ENCODE measurements around the gene EDRF1. TPM values are rescaled to one million over a fixed set of nuclear protein-coding genes. Genes with fewer than 3 reads are reported as not detected.

The EDRF1 gene
- total RNA-seq, 1 donor from 2014 or later, result 23.2 TPM

DNA sequence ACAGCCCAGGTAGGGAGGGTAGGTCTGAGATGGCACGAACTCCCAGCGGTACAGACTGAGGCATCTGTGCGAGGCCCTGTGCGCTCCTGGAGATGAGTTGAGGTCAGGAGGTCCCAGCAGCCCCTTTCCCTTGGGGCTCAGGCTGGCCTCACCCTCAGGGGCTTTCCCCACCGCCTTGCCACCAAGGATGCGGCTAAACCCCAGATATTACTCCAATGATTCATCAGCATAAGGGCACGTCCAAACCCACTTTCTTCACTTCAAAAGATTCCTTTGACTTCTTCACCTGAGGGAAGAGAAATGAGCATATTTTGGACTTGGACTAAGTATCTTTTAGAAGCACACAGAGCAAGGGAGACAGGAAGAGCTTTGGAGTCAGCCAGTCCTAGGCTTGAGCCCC, 83.2 kb downstream of the EDRF1 start:
- DNase-seq (ENCODE audit: extremely low spot score, unreplicated experiment), result no peak
- Mint-ChIP-seq H3K4me3 (ENCODE audit: unreplicated experiment) (no peak overlapping the region), H3K4me1 (ENCODE audit: unreplicated experiment) (no peaks in the 10 kb centered on the region), H3K27me3 (ENCODE audit: unreplicated experiment) (no peaks in the 10 kb centered on the region), H3K9me3 (ENCODE audit: unreplicated experiment) (no peaks in the 10 kb centered on the region), H3K27ac (ENCODE audit: unreplicated experiment) (no peak overlapping the region), H3K36me3 (ENCODE audit: unreplicated experiment) (peaks cover 33% of the 10 kb centered on the region)
- no peak for TF ChIP-seq CTCF (IDR thresholded peaks at IDR 0.05)

- no peaks in the 10 kb centered on the region for H3K9me3 Mint-ChIP-seq (ENCODE audit: unreplicated experiment)
- peaks cover 42% of the 10 kb centered on the region for H3K36me3 Mint-ChIP-seq (ENCODE audit: unreplicated experiment)
- no peaks in the 10 kb centered on the region for H3K27me3 Mint-ChIP-seq (ENCODE audit: unreplicated experiment)
- DNase-seq (ENCODE audit: extremely low spot score, unreplicated experiment), result no peak
- no peak for TF ChIP-seq CTCF (IDR thresholded peaks at IDR 0.05)
- no peak overlapping the region for H3K27ac Mint-ChIP-seq (ENCODE audit: unreplicated experiment)
- H3K4me1 Mint-ChIP-seq (ENCODE audit: unreplicated experiment), result peaks cover 2% of the 10 kb centered on the region
- H3K4me3 Mint-ChIP-seq (ENCODE audit: unreplicated experiment), result no peak overlapping the region
Observed at GRCh38 chr10:125808047-125808446, 88.5 kb downstream of the EDRF1 start.

DNA sequence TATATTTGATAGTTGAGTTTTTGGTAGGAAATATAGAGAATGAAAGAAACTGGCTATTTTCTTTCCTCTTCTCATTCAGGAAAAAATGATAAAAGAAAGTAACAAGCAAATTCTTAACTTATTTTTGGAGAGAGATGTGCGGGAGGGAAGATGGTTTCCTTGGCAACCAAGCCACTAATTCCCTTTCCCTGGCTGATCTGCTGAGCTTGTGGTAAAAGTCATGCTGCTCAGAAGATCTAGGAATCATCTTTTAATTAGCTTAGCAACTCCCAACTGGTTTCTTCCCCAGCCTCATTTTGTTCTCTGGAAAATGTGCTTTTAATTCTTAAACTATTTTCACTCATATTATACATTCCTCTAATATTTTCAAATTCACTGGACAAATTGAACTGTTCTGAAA, 91.7 kb downstream of the EDRF1 start:
- Mint-ChIP-seq H3K4me3 (ENCODE audit: unreplicated experiment) (no peak overlapping the region), H3K4me1 (ENCODE audit: unreplicated experiment) (peaks cover 2% of the 10 kb centered on the region), H3K36me3 (ENCODE audit: unreplicated experiment) (peaks cover 46% of the 10 kb centered on the region), H3K9me3 (ENCODE audit: unreplicated experiment) (no peaks in the 10 kb centered on the region), H3K27ac (ENCODE audit: unreplicated experiment) (no peak overlapping the region), H3K27me3 (ENCODE audit: unreplicated experiment) (no peaks in the 10 kb centered on the region)
- TF ChIP-seq CTCF (IDR thresholded peaks at IDR 0.05), result no peak
- DNase-seq (ENCODE audit: extremely low spot score, unreplicated experiment), result no peak

- H3K4me1 Mint-ChIP-seq (ENCODE audit: unreplicated experiment), result peaks cover 2% of the 10 kb centered on the region
- no peaks in the 10 kb centered on the region for H3K27me3 Mint-ChIP-seq (ENCODE audit: unreplicated experiment)
- DNase-seq (ENCODE audit: extremely low spot score, unreplicated experiment), result no peak
- no peak for TF ChIP-seq CTCF (IDR thresholded peaks at IDR 0.05)
- peaks cover 40% of the 10 kb centered on the region for H3K36me3 Mint-ChIP-seq (ENCODE audit: unreplicated experiment)
- no peak overlapping the region for H3K27ac Mint-ChIP-seq (ENCODE audit: unreplicated experiment)
- no peak overlapping the region for H3K4me3 Mint-ChIP-seq (ENCODE audit: unreplicated experiment)
- no peaks in the 10 kb centered on the region for H3K9me3 Mint-ChIP-seq (ENCODE audit: unreplicated experiment)
Observed at GRCh38 chr10:125812128-125812750, 92.7 kb downstream of the EDRF1 start.

Other genes starting within 250 kb of the EDRF1 start
- gene TEX36, start 36.5 kb upstream of the EDRF1 start, total RNA-seq, result not detected in 2 replicates
- 0.18 TPM in 1 of 2 replicates, not detected in the other for gene MMP21, start 56.1 kb downstream of the EDRF1 start, total RNA-seq
- gene UROS, start 103.5 kb downstream of the EDRF1 start, total RNA-seq, result 68.0 and 69.5 TPM in 2 replicates
- gene BCCIP, start 103.8 kb downstream of the EDRF1 start, total RNA-seq, result 34.6 TPM in 2 replicates
- gene DHX32, start 161.6 kb downstream of the EDRF1 start, total RNA-seq, result 30.4 and 30.8 TPM in 2 replicates
- 0.81 and 2.0 TPM in 2 replicates for gene FANK1, start 176.9 kb downstream of the EDRF1 start, total RNA-seq